Activated T-helper 17 cell treated with anti-CD3 and anti-CD28 coated beads, Interleukin-2, amount 50 U/mL, for 72 hours (primary cell): ENCODE measurements around the gene NOLC1. TPM values are rescaled to one million over a fixed set of nuclear protein-coding genes. Genes with fewer than 3 reads are reported as not detected.
"Not testable (repeated sequence)": the region's sequence is repeated elsewhere in the genome, so short reads cannot be mapped to it uniquely, and the experiment has no call there.

Experiments used
- ATAC-seq: fragments of 150-1000 bp; cut with Tn5 transposase; replicated peaks from 2 replicates; pipeline ENCODE4 v1.10.0; 2021; ENCODE audit warnings: mild to moderate bottlenecking, moderate library complexity
- H3K27ac Mint-ChIP-seq: one replicate; pipeline ENCODE4 v1.8.0; 2022; ENCODE audit warnings: mixed read lengths
- H3K27me3 Mint-ChIP-seq: one replicate; pipeline ENCODE4 v1.8.0; 2022; ENCODE audit warnings: mixed read lengths
- H3K36me3 Mint-ChIP-seq: one replicate; pipeline ENCODE4 v1.8.0; 2022; ENCODE audit warnings: low read depth, mild to moderate bottlenecking, mixed read lengths
- H3K4me1 Mint-ChIP-seq: one replicate; pipeline ENCODE4 v1.8.0; 2022; ENCODE audit warnings: mixed read lengths
- H3K4me3 Mint-ChIP-seq: one replicate; pipeline ENCODE4 v1.8.0; 2022; ENCODE audit warnings: mild to moderate bottlenecking, mixed read lengths
- H3K9me3 Mint-ChIP-seq: one replicate; pipeline ENCODE4 v1.8.0; 2022; ENCODE audit warnings: mixed read lengths
- total RNA-seq, 2 donors: library from RNA; stranded (reverse); gene quantifications; one replicate each; pipeline ENCODE4 v1.2.3, GENCODE V29; 2022

Gene NOLC1
- total RNA-seq, 2 donors from 2014 or later: 76.9 to 168 TPM

DNA sequence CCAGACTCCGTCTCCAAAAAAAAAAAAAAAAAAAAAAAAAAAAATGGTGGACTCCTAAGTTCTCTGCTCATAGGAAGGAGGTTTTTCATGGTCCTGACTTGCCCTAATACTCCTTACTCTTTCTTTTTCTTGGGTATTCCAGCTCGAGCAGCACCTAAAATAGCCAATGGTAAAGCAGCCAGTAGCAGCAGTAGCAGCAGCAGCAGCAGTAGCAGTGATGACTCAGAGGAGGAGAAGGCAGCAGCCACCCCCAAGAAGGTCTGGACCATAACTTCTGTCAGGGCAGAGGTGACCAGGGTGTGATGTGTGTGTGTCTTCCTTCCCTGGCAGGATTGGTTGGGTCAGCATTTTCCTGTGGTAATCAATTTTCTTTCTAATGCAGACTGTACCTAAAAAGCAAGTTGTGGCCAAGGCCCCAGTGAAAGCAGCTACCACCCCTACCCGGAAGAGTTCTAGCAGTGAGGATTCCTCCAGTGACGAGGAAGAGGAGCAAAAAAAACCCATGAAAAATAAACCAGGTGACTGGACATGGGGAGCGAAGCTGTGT is 6.9 kb downstream of the NOLC1 start:
- Mint-ChIP-seq H3K4me3 (no peak overlapping the region), H3K9me3 (no peaks in the 10 kb centered on the region), H3K27ac (no peak overlapping the region), H3K36me3 (peaks cover 100% of the 10 kb centered on the region), H3K4me1 (peaks cover 14% of the 10 kb centered on the region), H3K27me3 (no peaks in the 10 kb centered on the region)
- no peak for ATAC-seq

DNA sequence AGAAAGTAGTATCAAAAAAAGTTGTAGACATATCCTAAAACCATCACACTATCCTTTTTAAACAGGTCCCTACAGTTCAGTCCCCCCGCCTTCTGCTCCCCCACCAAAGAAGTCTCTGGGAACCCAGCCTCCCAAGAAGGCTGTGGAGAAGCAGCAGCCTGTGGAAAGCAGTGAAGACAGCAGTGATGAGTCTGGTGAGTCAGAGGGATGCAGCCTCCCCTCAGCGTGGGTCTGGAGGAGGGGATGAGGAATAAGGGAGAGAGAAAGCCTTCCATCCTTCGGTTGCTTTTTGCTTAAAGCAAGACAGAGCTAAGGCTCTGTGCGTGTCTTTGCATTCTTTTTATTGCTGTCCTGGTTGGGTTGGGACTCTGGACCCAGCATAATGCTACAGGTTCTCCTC is 7.6 kb downstream of the NOLC1 start:
- no peaks in the 10 kb centered on the region for H3K27me3 Mint-ChIP-seq
- no peak overlapping the region for H3K4me3 Mint-ChIP-seq
- no peak overlapping the region for H3K27ac Mint-ChIP-seq
- peaks cover 98% of the 10 kb centered on the region for H3K36me3 Mint-ChIP-seq
- H3K9me3 Mint-ChIP-seq: no peaks in the 10 kb centered on the region
- no peak for ATAC-seq
- peaks cover 14% of the 10 kb centered on the region for H3K4me1 Mint-ChIP-seq

DNA sequence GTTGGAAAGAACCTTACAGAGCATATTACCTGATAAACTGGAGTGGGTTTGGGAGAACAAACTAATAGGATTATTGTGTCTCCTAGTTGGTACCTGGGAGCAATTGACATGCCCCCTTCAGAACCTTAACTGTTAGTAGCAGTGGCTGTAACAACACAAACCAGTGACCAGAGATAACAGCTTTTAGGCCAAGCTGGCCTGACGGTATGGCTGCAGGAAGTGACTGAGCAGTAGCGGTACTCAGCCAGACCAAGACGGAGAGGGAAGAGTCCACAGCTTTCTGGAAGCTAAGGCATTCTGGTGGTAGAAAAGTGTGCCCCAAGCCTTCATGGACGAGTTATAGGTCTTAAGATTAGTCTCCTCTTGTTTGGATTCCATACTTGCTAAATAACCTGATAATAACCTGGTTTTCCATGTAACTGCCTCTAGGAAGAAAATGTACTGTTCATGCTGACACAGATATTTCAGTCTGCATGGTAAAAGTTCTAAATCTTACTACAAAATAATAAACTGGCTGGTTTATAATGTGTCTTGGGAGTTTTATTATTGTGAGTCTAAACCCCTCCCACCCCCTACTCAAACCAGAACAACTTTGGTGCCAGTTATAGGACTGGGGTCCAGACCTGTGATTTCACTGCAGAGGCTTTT is 11.3 kb downstream of the NOLC1 start:
- Mint-ChIP-seq H3K27me3 (no peaks in the 10 kb centered on the region), H3K36me3 (peaks cover 71% of the 10 kb centered on the region), H3K4me1 (peaks cover 4% of the 10 kb centered on the region), H3K27ac (peak overlapping the region; percentile 65), H3K4me3 (no peak overlapping the region), H3K9me3 (no peaks in the 10 kb centered on the region)
- ATAC-seq: no peak

DNA sequence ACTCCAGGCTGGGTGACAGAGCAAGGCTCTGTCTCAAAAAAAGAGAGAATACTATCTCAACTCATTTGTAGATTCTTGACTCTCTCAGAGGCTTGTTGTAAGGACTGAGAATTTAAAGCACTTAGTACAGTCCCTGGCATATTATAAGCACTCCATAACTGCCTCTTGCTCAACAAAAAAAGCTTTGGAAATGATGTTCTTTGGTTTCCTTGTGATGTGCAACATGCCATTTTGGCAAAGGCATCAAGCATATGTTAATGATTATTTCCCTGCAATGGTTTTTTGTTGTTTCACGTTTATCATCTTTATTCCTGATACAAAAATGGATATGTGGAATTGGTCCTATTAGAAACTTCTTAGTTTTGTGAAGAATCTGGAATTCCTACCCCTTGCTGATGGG is 15.7 kb downstream of the NOLC1 start:
- no peak for ATAC-seq
- H3K27ac Mint-ChIP-seq: no peak overlapping the region
- H3K27me3 Mint-ChIP-seq: no peaks in the 10 kb centered on the region
- peaks cover 4% of the 10 kb centered on the region for H3K4me1 Mint-ChIP-seq
- no peaks in the 10 kb centered on the region for H3K9me3 Mint-ChIP-seq
- H3K4me3 Mint-ChIP-seq: no peak overlapping the region
- peaks cover 27% of the 10 kb centered on the region for H3K36me3 Mint-ChIP-seq

DNA sequence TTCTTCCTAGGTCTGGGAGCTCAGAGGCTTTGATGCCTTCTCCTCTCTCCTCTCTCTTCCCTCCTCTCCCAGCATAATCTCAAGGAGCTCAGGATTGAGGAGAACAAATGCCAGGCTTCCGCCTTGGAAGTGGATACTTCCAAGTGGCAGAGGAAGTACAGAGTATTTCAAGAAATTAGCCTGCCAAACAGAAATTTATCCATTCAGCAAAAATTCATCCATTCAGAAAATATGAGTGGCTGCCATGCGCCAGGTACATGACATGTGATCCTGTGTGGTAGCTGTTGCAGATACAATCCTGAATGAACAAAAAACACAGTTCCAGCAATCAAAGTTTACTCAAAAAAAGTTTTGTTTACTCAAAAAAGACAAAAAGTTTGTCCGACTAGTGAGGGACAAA is 18.4 kb downstream of the NOLC1 start:
- H3K9me3 Mint-ChIP-seq: no peaks in the 10 kb centered on the region
- H3K27ac Mint-ChIP-seq: peak overlapping the region; percentile 46
- no peaks in the 10 kb centered on the region for H3K4me1 Mint-ChIP-seq
- peaks cover 7% of the 10 kb centered on the region for H3K36me3 Mint-ChIP-seq
- peak overlapping the region; percentile 23 for H3K4me3 Mint-ChIP-seq
- no peak for ATAC-seq
- no peaks in the 10 kb centered on the region for H3K27me3 Mint-ChIP-seq

DNA sequence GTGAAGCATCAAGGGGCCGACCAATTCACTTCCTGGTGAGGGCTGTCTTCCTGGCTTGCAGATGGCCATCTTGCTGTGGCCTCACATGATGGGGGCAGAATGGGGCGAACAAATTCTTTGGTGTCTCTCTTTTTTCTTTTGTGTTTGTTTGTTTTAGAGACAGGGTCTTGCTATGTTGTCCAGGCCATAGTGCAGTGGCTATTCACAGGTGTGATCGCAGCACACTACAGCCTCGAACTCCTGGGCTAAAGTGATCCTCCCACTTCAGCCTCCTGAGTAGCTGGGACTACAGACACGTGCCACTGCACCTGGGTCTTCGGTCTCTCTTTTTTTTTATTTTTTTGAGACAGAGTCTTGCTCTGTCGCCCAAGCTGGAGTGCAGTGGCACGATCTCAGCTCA is 20.1 kb downstream of the NOLC1 start:
- Mint-ChIP-seq H3K27me3 (no peaks in the 10 kb centered on the region), H3K9me3 (no peaks in the 10 kb centered on the region), H3K36me3 (no peaks in the 10 kb centered on the region), H3K4me1 (no peaks in the 10 kb centered on the region), H3K27ac (no peak overlapping the region), H3K4me3 (no peak overlapping the region)
- ATAC-seq: no peak

DNA sequence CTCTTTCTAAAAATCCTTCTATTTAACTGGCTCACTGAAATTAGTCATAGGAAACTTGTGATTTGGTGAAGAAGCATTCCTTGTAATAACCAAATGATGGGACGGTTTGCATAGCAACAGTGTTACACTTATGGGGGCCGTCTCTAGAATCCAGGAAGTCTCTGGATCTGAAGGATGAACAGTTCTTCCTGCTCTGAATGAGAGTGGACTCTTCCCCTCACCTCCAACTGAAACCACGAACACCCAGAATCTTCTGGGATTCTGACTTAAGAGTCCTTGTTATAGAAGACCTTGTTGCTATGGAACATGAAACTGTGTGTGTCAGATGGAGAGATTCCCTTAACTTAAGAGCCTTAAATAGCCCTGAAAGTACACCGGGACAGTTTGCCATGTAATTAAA is 23.2 kb downstream of the NOLC1 start:
- Mint-ChIP-seq H3K4me3 (no peak overlapping the region), H3K27me3 (peaks cover 4% of the 10 kb centered on the region), H3K27ac (no peak overlapping the region), H3K9me3 (no peaks in the 10 kb centered on the region), H3K4me1 (no peaks in the 10 kb centered on the region), H3K36me3 (no peaks in the 10 kb centered on the region)
- ATAC-seq: no peak

DNA sequence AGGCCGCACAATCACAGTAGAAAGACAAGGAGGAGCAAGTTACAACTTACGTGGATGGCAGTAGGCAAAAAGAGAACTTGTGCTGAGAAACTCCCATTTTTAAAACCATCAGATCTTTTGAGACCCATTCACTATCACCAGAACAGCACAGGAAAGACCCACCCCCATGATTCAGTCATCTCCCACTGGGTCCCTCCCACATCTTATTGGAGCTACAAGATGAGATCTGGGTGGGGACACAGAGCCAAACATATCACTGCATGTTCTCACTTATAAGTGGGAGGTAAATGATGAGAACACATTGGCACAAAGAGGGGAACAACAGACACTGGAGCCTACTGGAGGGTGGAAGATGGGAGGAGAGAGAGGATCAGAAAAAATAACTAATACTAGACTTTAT is 32.4 kb downstream of the NOLC1 start:
- Mint-ChIP-seq H3K36me3 (no peaks in the 10 kb centered on the region), H3K4me3 (no peak overlapping the region), H3K27ac (no peak overlapping the region), H3K27me3 (peaks cover 4% of the 10 kb centered on the region), H3K9me3 (no peaks in the 10 kb centered on the region), H3K4me1 (peaks cover 4% of the 10 kb centered on the region)
- ATAC-seq: no peak

DNA sequence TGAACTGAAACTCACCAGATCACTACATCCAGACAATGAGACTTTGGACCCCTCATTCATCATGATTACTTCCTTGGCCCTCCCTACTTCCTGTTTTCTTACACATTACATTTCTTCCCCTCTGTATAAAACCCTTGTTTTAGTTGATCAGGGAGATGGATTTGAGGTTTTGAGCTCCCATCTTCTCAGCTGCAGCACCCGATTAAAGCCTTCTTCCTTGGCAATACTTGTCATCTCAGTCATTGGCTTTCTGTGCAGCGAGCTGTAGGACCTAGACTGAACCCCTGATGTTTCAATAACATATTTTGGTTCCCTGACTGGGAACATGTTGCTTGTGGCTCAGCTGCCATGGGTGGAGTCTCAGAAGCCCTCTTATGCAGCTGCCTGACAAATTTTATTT is 33.1 kb downstream of the NOLC1 start:
- Mint-ChIP-seq H3K4me3 (no peak overlapping the region), H3K36me3 (no peaks in the 10 kb centered on the region), H3K27ac (no peak overlapping the region), H3K9me3 (no peaks in the 10 kb centered on the region), H3K27me3 (peaks cover 4% of the 10 kb centered on the region), H3K4me1 (peaks cover 4% of the 10 kb centered on the region)
- no peak for ATAC-seq

DNA sequence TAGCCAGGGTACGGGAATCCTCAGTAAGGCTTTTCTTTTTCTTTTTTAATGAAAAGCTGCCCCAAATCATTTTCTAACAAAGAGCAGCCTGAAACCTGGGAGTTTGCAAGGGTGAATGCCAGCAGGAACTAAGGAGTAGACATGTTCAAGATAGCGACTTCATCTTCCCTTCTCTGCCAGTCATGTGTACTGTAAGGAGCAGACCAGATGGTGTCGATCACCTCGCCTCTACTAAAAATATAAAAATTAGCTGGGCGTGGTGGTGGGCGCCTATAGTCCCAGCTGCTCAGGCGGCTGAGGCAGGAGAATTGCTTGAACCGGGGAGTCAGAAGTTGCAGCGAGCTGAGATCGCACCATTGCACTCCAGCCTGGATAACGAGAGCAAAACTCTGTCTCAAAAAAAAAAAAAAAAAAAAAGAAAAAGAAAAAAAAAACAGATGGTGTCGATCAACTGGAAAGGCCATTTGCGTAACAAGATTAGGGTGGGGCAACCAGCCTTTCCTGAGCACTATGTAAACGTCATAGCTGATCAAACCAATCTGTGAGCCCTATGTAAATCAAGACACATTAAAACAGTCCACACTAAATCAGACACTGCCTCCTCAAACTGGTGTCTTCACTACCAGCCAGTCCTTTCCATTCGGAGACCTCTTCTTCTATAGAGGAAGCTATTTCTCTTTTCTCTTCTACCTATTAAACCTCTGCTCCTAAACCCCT is 33.8 kb downstream of the NOLC1 start:
- peaks cover 4% of the 10 kb centered on the region for H3K4me1 Mint-ChIP-seq
- H3K27ac Mint-ChIP-seq: no peak overlapping the region
- no peak overlapping the region for H3K4me3 Mint-ChIP-seq
- ATAC-seq: no peak
- peaks cover under 1% of the 10 kb centered on the region for H3K27me3 Mint-ChIP-seq
- H3K36me3 Mint-ChIP-seq: no peaks in the 10 kb centered on the region
- H3K9me3 Mint-ChIP-seq: no peaks in the 10 kb centered on the region

DNA sequence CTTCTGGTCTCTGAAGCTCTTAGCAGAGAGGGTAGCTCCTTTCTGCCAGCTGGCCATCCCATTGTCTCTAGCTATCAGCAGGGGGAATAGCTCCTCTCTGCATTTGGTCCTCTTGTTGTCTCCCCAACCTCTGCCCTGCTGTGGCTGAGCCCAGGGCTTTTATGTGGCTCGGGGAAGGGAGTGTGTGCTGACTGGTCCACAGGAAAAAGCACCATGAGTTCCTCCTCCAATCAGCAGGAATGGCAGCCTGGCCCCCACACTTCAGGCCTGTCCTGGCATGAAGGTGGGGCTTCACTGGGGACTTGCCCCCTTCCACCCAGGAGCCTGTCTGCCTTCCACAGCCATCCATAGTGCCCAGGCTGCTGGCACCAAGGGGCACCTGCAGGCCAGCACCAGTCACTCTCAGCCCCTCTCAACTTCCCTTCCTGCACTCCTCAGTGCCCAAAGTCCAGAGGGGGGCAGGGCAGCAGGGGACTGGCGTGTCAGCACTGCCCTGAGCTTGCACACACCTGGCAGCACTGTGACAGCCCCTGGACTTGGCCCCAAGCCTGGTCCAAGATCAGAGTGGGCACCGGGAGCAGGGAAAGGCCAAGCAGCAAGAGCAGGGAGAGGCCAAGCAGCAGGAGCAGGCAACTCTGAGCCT is 36.2 kb downstream of the NOLC1 start:
- H3K4me1 Mint-ChIP-seq: peaks cover 4% of the 10 kb centered on the region
- peak overlapping the region; percentile 53 for H3K4me3 Mint-ChIP-seq
- no peaks in the 10 kb centered on the region for H3K36me3 Mint-ChIP-seq
- no peaks in the 10 kb centered on the region for H3K27me3 Mint-ChIP-seq
- no peak overlapping the region for H3K27ac Mint-ChIP-seq
- ATAC-seq: no peak
- H3K9me3 Mint-ChIP-seq: peaks cover 3% of the 10 kb centered on the region

DNA sequence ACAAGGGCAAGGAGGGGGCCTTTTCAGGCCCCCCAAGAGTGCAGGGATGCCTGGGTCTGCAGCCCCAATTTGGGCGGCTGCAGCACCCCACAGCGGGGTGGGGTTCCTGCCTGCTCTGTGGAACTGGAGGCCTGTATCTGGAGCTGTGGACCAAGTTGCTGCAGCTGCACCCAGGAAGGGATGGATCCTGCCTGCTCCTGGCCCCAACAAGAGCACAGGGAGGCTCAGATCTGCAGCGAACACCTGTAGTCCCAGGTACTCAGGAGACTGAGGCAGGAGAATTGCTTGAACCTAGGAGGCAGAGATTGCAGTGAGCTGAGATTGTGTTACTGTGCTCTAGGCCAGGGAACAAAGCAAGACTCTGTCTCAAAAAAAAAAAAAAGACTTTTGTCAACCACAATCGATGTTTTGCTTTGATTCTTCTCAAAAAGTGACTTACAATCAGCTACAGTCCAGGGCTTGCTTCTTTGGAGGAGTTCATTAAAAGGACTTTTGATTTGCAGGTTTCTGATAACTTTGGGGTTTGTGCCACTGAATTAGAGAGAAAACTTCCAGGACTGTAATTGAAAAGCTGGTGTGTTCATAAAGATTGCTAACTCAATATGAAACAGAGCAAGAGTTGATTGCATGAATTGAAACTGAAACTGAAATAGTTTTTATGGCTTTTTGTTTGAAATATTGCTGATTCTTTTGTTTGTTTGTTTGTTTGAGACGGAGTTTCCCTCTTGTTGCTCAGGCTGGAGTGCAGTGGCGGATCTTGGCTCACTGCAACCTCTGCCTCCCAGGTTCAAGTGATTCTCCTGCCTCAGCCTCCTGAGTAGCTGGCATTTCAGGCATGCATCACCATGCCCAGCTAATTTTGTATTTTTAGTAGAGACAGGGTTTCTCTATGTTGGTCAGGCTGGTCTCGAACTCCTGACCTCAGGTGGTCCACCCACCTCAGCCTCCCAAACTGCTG is 37.0 kb downstream of the NOLC1 start:
- H3K9me3 Mint-ChIP-seq, H3K27me3 Mint-ChIP-seq, H3K36me3 Mint-ChIP-seq, H3K4me1 Mint-ChIP-seq: not testable (repeated sequence)
- H3K27ac Mint-ChIP-seq: peak overlapping the region; percentile 52
- ATAC-seq: peak; percentile 90
- peak overlapping the region; percentile 53 for H3K4me3 Mint-ChIP-seq

DNA sequence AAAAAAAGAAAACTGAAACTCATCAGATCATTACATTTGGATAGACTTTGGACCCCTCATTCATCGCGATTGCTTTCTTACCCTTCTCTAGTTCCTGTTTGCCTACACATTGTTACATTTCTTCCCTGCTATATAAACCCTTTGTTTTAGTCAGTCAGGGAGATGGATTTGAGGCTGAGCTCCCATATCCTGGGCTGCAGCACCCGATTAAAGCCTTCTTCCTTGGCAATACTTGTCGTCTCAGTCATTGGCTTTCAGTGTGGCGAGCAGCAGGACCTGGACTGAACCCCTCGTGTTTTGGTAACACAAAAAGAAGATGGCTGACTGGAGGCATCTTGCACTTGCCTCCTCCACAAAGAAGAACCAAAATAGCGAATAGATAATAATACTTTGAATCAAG is 39.8 kb downstream of the NOLC1 start:
- no peak overlapping the region for H3K27ac Mint-ChIP-seq
- no peak for ATAC-seq
- H3K36me3 Mint-ChIP-seq: no peaks in the 10 kb centered on the region
- peaks cover 9% of the 10 kb centered on the region for H3K4me1 Mint-ChIP-seq
- H3K27me3 Mint-ChIP-seq: peaks cover 3% of the 10 kb centered on the region
- H3K9me3 Mint-ChIP-seq: peaks cover 3% of the 10 kb centered on the region
- no peak overlapping the region for H3K4me3 Mint-ChIP-seq

DNA sequence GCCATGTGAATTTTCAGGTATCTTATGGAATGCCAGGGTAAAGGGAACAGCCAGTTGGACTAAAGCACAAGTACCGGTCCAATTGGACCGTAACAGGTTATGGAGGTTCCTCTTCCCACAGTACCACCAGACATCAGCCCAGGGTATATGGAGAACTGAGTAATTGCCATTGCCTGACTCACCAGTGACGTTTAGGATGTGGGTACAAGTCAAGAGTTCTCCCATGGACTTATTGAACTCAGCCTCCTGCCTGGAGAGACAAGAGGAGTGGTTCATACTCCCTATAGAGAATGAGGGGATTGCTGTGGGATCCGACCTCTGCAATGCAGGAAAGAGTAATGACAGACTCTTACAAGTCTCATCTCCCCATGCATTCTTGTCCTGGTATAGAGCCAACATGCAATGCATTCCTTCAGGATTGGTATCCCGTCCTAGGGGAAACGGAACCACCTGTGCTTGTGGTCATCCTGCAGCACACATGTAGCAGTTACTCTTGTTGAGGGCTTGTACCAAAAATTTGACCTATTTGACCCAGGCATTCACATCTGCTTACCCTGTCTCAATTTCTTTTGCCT is 43.2 kb downstream of the NOLC1 start:
- Mint-ChIP-seq H3K9me3 (peaks cover 3% of the 10 kb centered on the region), H3K36me3 (no peaks in the 10 kb centered on the region), H3K4me3 (no peak overlapping the region), H3K27me3 (peaks cover 10% of the 10 kb centered on the region), H3K4me1 (peaks cover 8% of the 10 kb centered on the region), H3K27ac (no peak overlapping the region)
- peak; percentile 22 for ATAC-seq
